GM19023 (cell line): Measurements from ENCODE around the gene HIC2.
"Not testable (repeated sequence)": the region's sequence is repeated elsewhere in the genome, so short reads cannot be mapped to it uniquely, and the experiment has no call there.

Experiments
- ATAC-seq: cut with Tn5 transposase; IDR thresholded peaks from one replicate; pipeline ENCODE4 v1.9.1; 2021; ENCODE audit warnings: mild to moderate bottlenecking, moderate library complexity; ENCODE audit not compliant: unreplicated experiment

The HIC2 gene

GRCh38 chr22:21490556-21490955 lies 73.4 kb downstream of the HIC2 start:
- not testable (repeated sequence) for ATAC-seq

GRCh38 chr22:21492271-21492670 lies 75.1 kb downstream of the HIC2 start:
- ATAC-seq: not testable (repeated sequence)

GRCh38 chr22:21493789-21494782 lies 76.9 kb downstream of the HIC2 start:
- ATAC-seq: not testable (repeated sequence)

- ATAC-seq: not testable (repeated sequence)
Measured at GRCh38 chr22:21497984-21498383, 80.8 kb downstream of the HIC2 start.

GRCh38 chr22:21498489-21498888 lies 81.3 kb downstream of the HIC2 start:
- not testable (repeated sequence) for ATAC-seq

GRCh38 chr22:21499623-21500506 lies 82.7 kb downstream of the HIC2 start:
- ATAC-seq: not testable (repeated sequence)
